HG02884 (cell line): Measurements from ENCODE around the gene NDUFB8.
"Not testable (repeated sequence)": the region's sequence is repeated elsewhere in the genome, so short reads cannot be mapped to it uniquely, and the experiment has no call there.

Source experiments
- ATAC-seq: cut with Tn5 transposase; IDR thresholded peaks from one replicate; pipeline ENCODE4 v1.9.1; 2021; ENCODE audit warnings: mild to moderate bottlenecking, moderate library complexity; ENCODE audit not compliant: unreplicated experiment

The NDUFB8 gene

GRCh38 chr10:100529475-100530298, at the start of gene NDUFB8:
Gene NDUFB8, minus strand, starts transcription at chr10:100529871. Its CDS starts 20 bp downstream, at chr10:100529851.
- peak; percentile 56 for ATAC-seq

GRCh38 chr10:100576282-100576635, 46.6 kb upstream of the NDUFB8 start:
- ATAC-seq, result no peak

DNA sequence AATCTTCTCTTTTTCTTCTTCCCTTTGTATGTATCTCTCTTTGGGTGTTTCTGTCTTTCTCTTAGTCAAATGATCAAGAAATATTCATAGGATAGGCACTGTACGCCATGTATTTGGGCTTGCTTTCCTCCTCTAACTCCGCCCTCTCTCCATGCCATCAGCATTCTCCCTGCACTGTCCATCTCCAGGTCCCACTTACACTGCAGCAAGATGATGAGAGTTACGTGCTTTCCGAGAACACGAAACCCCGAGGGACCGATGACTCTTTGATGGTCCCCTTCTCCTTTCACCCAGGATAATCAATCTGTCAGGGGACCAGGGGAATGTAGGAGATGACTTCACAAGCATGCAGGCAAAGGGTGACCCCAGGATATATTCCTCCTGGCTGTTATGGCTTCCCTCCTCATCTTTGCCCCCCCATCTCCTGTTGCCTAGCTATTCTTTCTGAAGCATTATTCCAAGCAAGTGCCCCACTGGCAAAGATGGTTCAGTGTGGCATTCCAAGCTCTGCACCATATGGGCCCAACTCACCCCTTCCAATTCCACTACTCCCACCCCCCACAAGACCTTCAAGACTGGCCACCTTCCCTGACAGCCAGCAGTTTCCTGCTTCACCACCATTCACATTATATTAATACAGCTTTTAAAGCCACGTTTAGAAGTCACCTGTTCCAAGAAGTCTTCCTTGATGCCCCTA, 46.1 kb upstream of the NDUFB8 start:
- no peak for ATAC-seq

DNA sequence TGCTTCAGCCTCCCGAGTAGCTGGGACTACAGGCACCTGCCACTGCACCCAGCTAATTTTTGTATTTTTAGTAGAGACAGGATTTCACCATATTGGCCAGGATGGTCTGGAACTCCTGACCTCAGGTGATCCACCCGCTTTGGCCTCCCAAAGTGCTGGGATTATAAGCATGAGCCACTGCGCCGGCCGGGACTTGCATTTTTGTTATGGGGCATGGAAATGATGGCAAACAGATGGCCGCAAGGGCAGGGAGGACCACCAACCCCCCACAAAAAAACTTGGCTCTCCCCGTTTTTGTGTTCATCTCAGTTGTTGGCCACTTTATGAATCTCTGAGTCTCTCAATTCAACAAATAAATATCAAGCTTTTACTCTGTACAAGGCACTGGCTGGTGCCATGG, 45.5 kb upstream of the NDUFB8 start:
- not testable (repeated sequence) for ATAC-seq

GRCh38 chr10:100571084-100571856, 41.6 kb upstream of the NDUFB8 start:
- no peak for ATAC-seq

DNA sequence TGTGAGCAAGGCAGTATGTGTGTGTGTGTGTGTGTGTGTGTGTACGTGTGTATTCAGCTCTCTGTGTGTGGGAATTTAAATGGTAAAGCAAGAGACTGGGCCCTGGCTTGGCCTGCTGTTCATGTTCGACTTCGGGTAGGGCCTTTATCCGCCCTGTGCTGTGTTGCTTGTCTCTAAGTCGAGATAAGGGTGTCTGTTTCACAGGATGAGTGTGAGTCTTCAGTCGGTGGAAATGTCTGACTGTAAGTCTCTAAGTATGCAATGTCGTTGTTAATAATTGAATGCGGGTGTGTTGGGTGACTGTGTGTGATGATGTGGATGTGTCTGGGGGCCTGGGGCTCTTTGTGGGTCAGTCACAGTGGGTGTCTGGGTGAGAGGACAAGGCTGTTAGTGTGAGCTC, 40.8 kb upstream of the NDUFB8 start:
- ATAC-seq, result no peak

DNA sequence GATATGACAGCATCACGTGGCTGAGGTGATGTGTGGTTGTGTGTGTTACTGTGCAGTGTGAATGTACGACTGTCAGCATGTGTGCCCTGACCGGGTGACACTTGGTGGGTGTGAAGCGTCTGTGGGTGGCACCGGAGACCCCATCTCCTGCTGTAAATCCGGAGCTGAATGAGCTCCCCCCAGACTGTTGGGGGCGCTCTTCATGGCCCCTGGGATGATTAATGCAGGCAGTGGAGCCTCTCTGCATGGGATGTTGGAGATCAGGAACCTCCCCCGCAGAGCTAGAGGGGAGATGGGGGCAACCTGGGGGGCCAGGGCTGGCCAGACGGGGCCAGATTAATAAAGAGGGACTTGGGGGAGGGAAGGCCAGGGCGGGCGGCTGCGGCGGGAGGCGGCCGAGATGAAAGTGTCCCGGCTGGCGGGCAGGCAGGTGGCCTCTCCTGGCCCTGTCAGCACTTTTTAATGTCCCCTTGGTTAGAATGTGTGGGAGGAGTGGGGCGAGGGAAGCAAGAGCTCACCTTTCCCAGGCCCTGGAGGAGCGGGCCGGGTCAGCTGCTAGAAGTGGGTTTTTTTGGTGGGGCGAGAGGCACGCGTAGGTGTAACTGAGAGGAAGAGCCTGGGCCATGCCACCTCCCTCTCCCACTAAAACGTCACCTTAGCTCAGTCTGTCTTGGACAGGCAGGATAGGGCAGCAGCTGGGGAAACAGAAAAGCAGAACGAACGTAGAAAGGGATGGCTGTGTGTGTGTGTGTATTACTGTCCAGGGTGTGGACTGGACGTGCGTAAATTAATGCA, 40.2 kb upstream of the NDUFB8 start:
- no peak for ATAC-seq

GRCh38 chr10:100568912-100569311, 39.2 kb upstream of the NDUFB8 start:
- ATAC-seq, result no peak

- no peak for ATAC-seq
These were observed 38.2 kb upstream of the NDUFB8 start for GRCh38 chr10:100567826-100568225.

GRCh38 chr10:100567249-100567648, 37.6 kb upstream of the NDUFB8 start:
- no peak for ATAC-seq

- no peak for ATAC-seq
These were observed 36.9 kb upstream of the NDUFB8 start for GRCh38 chr10:100566561-100566960.

GRCh38 chr10:100565206-100565985, 35.7 kb upstream of the NDUFB8 start:
- ATAC-seq, result no peak

DNA sequence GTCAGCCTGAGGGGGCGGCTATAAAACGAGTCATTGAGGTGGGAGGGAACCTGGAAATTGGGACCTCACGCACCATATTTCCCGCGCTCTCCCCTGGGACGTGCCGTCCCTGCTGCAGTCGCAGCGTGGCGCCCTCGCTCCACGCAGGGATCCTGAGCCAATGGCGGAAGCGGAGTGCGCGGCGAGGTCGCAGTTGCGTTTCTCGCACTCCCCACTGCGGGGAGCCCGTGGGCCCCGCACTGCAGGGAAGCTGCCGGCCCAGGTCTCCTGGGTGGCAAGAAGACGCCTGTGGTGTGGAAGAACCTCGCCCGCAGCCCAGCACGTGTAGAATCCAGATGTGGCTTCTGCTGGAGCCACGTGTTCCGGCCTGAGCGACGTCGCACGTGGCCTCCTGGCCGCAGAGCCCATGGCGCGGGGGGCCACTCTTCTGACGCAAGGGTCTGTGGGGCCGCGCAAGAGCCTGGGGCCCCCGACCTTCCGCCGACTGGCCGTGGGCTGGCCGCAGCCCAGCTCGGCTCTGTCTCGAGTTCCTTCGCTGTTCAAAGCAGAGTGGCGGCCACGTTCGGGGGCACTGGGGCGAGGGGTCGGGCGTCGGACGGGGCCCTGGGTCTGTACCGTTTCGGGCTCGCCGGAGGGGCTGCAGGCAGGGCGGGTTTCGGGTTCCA, 32.5 kb upstream of the NDUFB8 start:
- ATAC-seq, result peak; percentile 74

DNA sequence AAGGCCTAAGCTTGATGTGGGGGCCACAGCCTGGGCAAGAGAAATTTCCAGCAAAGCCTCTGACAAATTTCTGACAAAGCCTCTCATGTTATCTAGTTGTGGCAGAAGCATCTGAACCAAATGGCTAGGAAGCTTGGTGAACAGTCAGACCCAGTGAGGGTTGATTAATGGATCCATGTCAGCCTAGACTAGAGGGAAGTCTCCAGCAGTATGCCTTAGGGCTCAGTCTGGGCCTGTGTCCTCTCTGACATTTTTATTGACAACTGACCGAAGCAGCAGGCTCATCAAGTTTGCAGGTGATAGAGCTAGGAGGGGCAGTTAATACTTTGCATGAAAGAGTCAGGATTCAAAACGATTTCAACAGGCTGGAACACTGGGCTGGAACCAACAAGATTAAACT, 31.3 kb upstream of the NDUFB8 start:
- ATAC-seq, result no peak

GRCh38 chr10:100560248-100560647, 30.6 kb upstream of the NDUFB8 start:
- ATAC-seq, result no peak

DNA sequence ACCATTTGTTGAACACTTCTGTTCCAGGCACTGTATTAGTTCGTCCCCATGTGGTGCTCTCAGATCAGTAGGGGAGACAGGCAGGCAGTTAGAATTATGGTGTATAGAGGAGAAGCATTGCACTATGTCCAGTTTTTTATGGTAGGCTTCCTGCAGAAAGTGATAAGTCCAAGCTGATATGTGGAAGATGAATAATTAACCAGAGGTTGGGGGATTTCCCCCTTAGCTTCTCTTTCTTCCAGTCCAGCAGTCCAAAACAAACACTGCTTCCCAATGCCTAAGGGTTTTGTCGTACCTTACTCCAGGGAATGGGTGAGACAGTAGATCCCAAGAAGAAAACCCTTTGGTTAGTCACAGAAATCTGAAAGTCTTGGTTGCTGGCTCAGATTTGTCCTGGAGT, 25.2 kb upstream of the NDUFB8 start:
- no peak for ATAC-seq

DNA sequence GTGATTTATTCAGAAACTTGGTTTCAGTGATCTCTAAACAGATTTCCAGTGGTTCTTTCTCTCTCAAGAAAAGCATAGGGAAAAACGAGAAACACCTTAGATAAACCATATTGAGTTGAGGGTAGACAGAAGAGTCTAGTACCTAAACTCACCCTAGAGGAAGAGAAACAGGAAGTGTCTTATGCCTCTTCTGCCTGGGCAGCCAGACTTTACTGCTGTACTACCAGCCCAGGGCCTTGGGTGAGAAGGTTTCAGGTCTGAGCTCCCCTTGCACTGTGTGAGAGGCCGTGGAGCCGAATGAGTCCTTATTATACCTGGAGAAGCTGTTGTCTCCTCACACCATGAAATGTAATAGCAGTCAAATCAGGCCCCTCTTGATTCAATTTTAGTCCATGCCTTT, 24.3 kb upstream of the NDUFB8 start:
- no peak for ATAC-seq

- no peak for ATAC-seq
These were observed 22.1 kb upstream of the NDUFB8 start for GRCh38 chr10:100551738-100552137.

DNA sequence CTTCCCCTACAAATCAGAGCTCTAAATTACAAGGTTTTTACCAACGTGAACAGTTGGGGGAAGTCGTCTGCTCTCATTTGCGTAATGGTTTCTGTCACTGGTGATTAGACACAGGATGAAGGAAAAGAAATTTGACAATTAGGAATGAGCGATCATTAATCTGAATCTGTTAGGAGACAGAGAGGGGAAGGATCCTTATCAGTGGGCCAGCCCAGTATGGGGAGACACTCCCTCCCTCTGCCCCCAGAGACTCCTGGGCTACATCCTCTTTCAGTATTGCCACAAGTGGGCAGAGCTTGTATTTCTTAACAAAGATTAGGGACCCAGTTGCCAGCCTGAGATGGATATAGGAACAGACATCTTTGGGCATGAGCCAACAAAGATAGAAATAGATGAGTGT, 21.5 kb upstream of the NDUFB8 start:
- no peak for ATAC-seq

DNA sequence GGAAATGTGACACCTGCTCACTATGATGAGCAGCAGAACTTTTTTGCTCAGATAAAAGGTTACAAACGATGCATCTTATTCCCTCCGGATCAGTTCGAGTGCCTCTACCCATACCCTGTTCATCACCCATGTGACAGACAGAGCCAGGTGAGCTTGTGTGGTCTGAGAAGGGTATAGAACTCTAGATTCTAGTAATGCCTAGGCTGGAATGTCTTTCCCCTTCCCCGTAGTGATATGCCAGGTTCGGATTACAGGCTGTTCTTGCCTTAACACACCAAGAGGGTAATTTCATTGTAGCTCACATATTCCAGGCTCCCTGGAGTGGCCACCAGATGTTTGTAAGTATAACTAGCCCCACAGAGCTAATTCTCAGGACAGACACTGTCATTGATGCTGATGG, 15.3 kb upstream of the NDUFB8 start:
- no peak for ATAC-seq
